Body of pancreas (tissue), 4 donors: ENCODE data around the gene SLC10A7. TPM values are rescaled to one million over a fixed set of nuclear protein-coding genes. Genes with fewer than 3 reads are reported as not detected.

ENCODE experiments used
- ATAC-seq: fragments of 150-250 bp; one replicate; pipeline ENCODE4 v1.9.1; 2016
- DNase-seq, 4 donors: peaks; one replicate each; pipeline ENCODE4 v3.0.0-alpha.2; 2019
- H3K27ac ChIP-seq, 4 donors: fragments of 200-600 bp; sonication (generic); 1 replicate in 3 of 4; 2 replicates in 1 of 4; pipeline versions ENCODE4 v1.5.1 to v1.6.1; 2016 to 2019; ENCODE audit warnings: mild to moderate bottlenecking in 1 of 4, mixed read lengths in 1 of 4, moderate library complexity in 1 of 4
- H3K27me3 ChIP-seq, 2 donors: fragments of 200-600 bp; sonication (generic); one replicate each; pipeline ENCODE4 v1.6.0; 2016; ENCODE audit warnings: mild to moderate bottlenecking in 1 of 2
- H3K36me3 ChIP-seq, 2 donors: fragments of 200-600 bp; sonication (generic); replicated peaks in 1 of 2; 2 replicates each; pipeline ENCODE4 v1.5.1; 2016; ENCODE audit warnings: low read depth in 2 of 2; ENCODE audit not compliant: insufficient read depth in 1 of 2
- H3K4me1 ChIP-seq: fragments of 200-600 bp; sonication (generic); one replicate; pipeline ENCODE4 v1.6.0; 2016
- H3K4me3 ChIP-seq, 2 donors: fragments of 200-600 bp; sonication (generic); 1 replicate in 1 of 2; 2 replicates in 1 of 2; pipeline ENCODE4 v1.5.1; 2016 to 2019
- H3K9me3 ChIP-seq, 3 donors: fragments of 200-600 bp; sonication (generic); 1 replicate in 2 of 3; 2 replicates in 1 of 3; pipeline ENCODE4 v1.5.1; 2016
- CTCF ChIP-seq, 7 experiments: fragments of 450-650 bp in 4 of 7; fragments of 200-600 bp in 3 of 7; sonication (generic) in 3 of 7; IDR thresholded peaks; one replicate each; pipeline ENCODE4 v1.5.1; 2016 to 2019; ENCODE audit warnings: antibody characterized with exemption in 7 of 7
- POLR2A ChIP-seq, 3 donors: fragments of 450-650 bp; IDR thresholded peaks; one replicate each; pipeline ENCODE4 v1.6.1; 2016; ENCODE audit warnings: antibody characterized with exemption in 3 of 3, mild to moderate bottlenecking in 2 of 3
- WGBS, 2 donors: methylation state at CpG; one replicate each; pipeline ENCODE4 v1.1.5; 2017; 5-methylcytosine and 5-hydroxymethylcytosine counted together
- intact Hi-C: fragments of 100-400 bp; cut with DNase I; formaldehyde crosslinking; loops from one replicate; pipeline ENCODE4 v1.15.1; 2023
- total RNA-seq, 2 donors: library from RNA; depleted of rRNA; stranded (reverse); fragments of >200 nt; gene quantifications; one replicate each; pipeline ENCODE4 v1.1.0, GENCODE V29; 2016

Gene SLC10A7
- total RNA-seq, 2 donors from 2014 or later = 10.4 to 13.5 TPM

- Histone ChIP-seq H3K36me3 (no peaks in the 10 kb centered on the region), H3K4me1 (peaks cover 21% of the 10 kb centered on the region), H3K27me3 (no peaks in the 10 kb centered on the region), H3K27ac (peak overlapping the region in 3 of 4 donors; percentile 76 to 90 (median 87)), H3K4me3 (peak overlapping the region; percentile 65 to 71), H3K9me3 (no peaks in the 10 kb centered on the region)
- intact Hi-C loops = no loop called here
- DNase-seq = no peak
- no peak for TF ChIP-seq POLR2A (IDR thresholded peaks at IDR 0.05)
- peak in 1 of 7 experiments; percentile 9 for TF ChIP-seq CTCF (IDR thresholded peaks at IDR 0.05)
- ATAC-seq = peak; percentile 1
- 0% methylated on average over 2 to 7 of the region's 7 CpGs for WGBS, 2 donors
These were observed 1.1 kb upstream of the SLC10A7 start for GRCh38 chr4:146522869-146523205.

GRCh38 chr4:146522098-146522868, 543 bp upstream of the SLC10A7 start:
- intact Hi-C loops = no loop called here
- TF ChIP-seq CTCF (IDR thresholded peaks at IDR 0.05) (no peak), POLR2A (IDR thresholded peaks at IDR 0.05) (peak; percentile 61 to 88 (median 78))
- H3K4me1 ChIP-seq = peaks cover 21% of the 10 kb centered on the region
- H3K4me3 ChIP-seq = peak overlapping the region; percentile 65 to 71
- DNase-seq (peak; percentile 91 to 93 (median 92)), ATAC-seq (peak; percentile 93)
- no peaks in the 10 kb centered on the region for H3K36me3 ChIP-seq
- no peaks in the 10 kb centered on the region for H3K27me3 ChIP-seq
- 0 to 1% methylated on average over 23 to 61 of the region's 62 CpGs for WGBS, 2 donors
- H3K27ac ChIP-seq = peak overlapping the region; percentile 63 to 90 (median 82)
- H3K9me3 ChIP-seq = no peaks in the 10 kb centered on the region

GRCh38 chr4:146520896-146521540, 722 bp downstream of the SLC10A7 start:
- DNase-seq (peak; percentile 51 to 72 (median 62)), ATAC-seq (peak; percentile 77)
- Histone ChIP-seq H3K4me1 (peaks cover 21% of the 10 kb centered on the region), H3K9me3 (no peaks in the 10 kb centered on the region), H3K36me3 (no peaks in the 10 kb centered on the region), H3K27me3 (no peaks in the 10 kb centered on the region), H3K4me3 (peak overlapping the region; percentile 65 to 71), H3K27ac (peak overlapping the region; percentile 63 to 90 (median 82))
- intact Hi-C loops = no loop called here
- TF ChIP-seq POLR2A (IDR thresholded peaks at IDR 0.05) = peak; percentile 28 to 79 (median 67)
- no peak for TF ChIP-seq CTCF (IDR thresholded peaks at IDR 0.05)
- WGBS, 2 donors = 0% methylated on average over 12 of the region's 12 CpGs

- Histone ChIP-seq H3K36me3 (no peaks in the 10 kb centered on the region), H3K4me1 (peaks cover 6% of the 10 kb centered on the region), H3K27me3 (no peaks in the 10 kb centered on the region), H3K27ac (no peak overlapping the region), H3K9me3 (no peaks in the 10 kb centered on the region), H3K4me3 (no peak overlapping the region)
- intact Hi-C loops = no loop called here
- WGBS, 2 donors = 83 to 85% methylated on average over 7 of the region's 7 CpGs
- no peak for DNase-seq
- TF ChIP-seq CTCF (IDR thresholded peaks at IDR 0.05) = no peak
- no peak for TF ChIP-seq POLR2A (IDR thresholded peaks at IDR 0.05)
- no peak for ATAC-seq
These were observed 6.9 kb downstream of the SLC10A7 start for GRCh38 chr4:146514651-146515357.
